ENCODE results near the gene EIF2AK2.
A peak's percentile ranks its signal among the peaks of the same experiment; 100 is the strongest.

EIF2AK2 gene

DNA sequence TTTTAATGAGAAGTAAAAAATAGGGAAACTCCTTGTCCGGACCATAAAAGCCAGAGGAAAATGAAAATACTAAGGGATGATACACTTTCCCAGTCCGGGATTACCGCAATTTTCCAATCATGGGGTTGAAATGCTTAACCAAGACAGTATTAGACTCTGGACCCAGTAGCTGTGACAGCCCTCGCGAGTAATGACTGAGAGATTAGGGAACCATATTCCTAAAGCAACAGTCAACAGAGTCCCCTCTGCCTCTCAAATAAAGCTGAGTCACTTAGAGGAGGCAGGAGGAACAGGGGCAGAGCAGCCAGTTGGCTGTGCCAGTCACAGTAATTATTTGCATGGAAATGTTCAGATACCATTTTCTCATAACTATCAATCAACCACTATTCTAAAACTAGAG is 37.6 kb downstream of the EIF2AK2 start:
- Histone ChIP-seq H3K27ac (no peak overlapping the region), H3K4me3 (no peak overlapping the region)
- no peak for DNase-seq (ENCODE audit: low spot score)
- TF ChIP-seq CTCF (IDR thresholded peaks at IDR 0.05) = no peak

DNA sequence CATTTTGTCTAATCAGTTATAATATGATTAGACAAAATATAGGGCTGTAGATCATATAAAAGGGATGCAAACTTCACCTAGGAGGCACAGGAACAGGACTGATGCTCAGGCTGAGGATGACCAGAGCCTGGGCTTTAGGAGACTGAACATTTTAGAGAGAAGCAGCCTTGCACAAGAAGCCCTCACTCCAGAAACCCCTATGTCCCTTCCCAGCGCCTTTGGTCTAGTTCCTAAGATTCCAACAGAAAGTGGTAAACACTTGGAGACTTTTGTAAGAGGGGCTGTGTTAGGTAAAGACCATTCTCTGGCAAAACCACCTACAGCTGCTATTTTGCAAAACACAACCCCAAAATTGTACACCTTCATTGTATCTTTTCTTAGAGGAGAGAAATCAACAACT is 39.2 kb downstream of the EIF2AK2 start:
- no peak for TF ChIP-seq CTCF (IDR thresholded peaks at IDR 0.05)

GRCh38 chr2:37111958-37112357 is 44.8 kb downstream of the EIF2AK2 start:
- no peak overlapping the region for H3K4me3 ChIP-seq
- DNase-seq (ENCODE audit: low spot score) = no peak
- no peak overlapping the region for H3K27ac ChIP-seq
- no peak for TF ChIP-seq CTCF (IDR thresholded peaks at IDR 0.05)

More for the DNA sequence above, 39.2 kb downstream of the EIF2AK2 start:
- Histone ChIP-seq H3K4me3 (no peak overlapping the region), H3K27ac (no peak overlapping the region)
- no peak for DNase-seq (ENCODE audit: low spot score)

DNA sequence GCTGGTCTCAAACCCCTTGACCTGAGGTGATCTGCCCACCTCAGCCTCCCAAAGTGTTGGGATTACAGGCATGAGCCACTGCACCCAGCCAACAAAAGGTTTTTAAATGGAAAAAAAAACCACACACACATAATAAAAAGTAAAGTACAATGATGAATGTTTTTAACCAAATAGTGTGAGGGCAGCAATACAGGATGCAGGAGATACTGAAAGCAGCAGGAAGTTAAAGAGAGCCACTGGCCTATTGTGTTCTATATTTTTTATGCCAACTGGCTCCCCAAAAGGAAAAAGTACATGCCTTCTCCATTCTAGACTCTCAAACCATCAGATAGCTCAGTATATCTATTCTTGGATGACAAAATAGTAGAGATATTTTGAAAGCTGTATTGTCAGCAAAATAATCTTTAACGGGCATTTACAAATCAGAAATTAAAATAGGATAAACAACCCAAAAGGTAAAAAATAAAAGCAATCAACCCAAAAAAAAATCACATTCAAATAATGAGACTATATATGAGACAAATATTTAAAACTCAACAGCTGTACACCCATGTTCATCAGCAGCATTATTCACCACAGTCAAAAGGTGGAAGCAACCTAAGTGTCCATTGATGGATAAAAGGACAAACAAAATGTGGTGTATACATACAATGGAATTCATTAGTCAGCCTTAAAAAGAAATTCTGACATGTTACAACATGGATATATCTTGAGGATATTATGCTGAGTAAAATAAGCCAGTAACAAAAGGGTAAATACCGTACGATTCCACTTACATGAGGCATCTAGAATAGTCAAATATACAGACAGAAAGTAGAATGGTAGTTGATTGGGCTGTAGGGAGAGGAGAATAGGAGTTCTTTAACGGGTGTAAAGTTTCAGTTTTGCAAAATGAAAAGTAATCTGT is 46.2 kb downstream of the EIF2AK2 start:
- H3K4me3 ChIP-seq = no peak overlapping the region
- DNase-seq (ENCODE audit: low spot score) = no peak
- no peak overlapping the region for H3K27ac ChIP-seq
- no peak for TF ChIP-seq CTCF (IDR thresholded peaks at IDR 0.05)

- no peak overlapping the region for H3K4me3 ChIP-seq
- no peak overlapping the region for H3K27ac ChIP-seq
- no peak for DNase-seq (ENCODE audit: low spot score)
- no peak for TF ChIP-seq CTCF (IDR thresholded peaks at IDR 0.05)
Observed at GRCh38 chr2:37109523-37109922, 47.3 kb downstream of the EIF2AK2 start.

- TF ChIP-seq CTCF (IDR thresholded peaks at IDR 0.05) = no peak
- H3K4me3 ChIP-seq = no peak overlapping the region
- H3K27ac ChIP-seq = no peak overlapping the region
- DNase-seq (ENCODE audit: low spot score) = no peak
Observed at GRCh38 chr2:37105150-37105549, 51.6 kb downstream of the EIF2AK2 start.

- no peak for TF ChIP-seq CTCF (IDR thresholded peaks at IDR 0.05)
- DNase-seq (ENCODE audit: low spot score) = no peak
- Histone ChIP-seq H3K4me3 (no peak overlapping the region), H3K27ac (peak overlapping the region in 1 of 2 donors; percentile 61)
Observed at GRCh38 chr2:37104178-37104577, 52.6 kb downstream of the EIF2AK2 start.
